ENCODE data around the gene PDPK1. TPM values are rescaled to one million over a fixed set of nuclear protein-coding genes. Genes with fewer than 3 reads are reported as not detected.

The PDPK1 gene
- total and polyA plus RNA-seq, 2 donors (not counting 1 experiment from before 2014, with no cell fraction given), result 25.9 to 30.7 TPM

DNA sequence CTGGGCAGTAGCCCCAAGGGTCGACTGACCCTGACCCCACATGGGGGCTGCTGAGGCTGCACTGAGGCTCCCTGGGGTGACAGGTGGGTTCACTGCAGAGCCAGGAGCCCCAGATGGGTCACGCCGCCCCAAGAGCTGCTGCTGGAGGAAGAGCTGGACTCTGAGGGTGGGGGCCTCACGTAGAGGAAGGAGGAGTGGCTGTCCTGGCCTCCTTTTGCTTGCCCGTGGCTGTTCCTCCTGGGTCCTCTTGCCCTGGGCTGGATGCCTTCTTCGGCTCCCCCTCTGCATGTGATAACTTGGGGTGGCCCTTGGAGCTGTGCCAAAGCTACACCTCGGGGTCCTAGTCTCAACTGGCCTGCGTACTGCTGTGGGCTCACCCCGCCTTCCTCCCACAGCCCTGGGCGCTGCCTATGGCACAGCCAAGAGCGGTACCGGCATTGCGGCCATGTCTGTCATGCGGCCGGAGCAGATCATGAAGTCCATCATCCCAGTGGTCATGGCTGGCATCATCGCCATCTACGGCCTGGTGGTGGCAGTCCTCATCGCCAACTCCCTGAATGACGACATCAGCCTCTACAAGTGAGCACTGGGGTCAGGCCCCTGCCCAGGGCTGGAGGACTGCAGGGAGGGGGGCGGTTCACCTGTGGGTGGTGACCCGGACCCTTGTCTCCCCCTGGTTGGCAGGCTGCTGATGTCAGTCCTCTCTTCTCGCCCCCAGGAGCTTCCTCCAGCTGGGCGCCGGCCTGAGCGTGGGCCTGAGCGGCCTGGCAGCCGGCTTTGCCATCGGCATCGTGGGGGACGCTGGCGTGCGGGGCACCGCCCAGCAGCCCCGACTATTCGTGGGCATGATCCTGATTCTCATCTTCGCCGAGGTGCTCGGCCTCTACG is 18.8 kb upstream of the PDPK1 start:
- DNase-seq (ENCODE audit: low read depth in 2 of 2), result no peak
- no peak overlapping the region for H2AFZ ChIP-seq (ENCODE audit: low read length)
- peaks cover 2% of the 10 kb centered on the region for H4K20me1 ChIP-seq (ENCODE audit: control insufficient read depth, extremely low read depth, insufficient read depth, low read length)
- H3K79me2 ChIP-seq (ENCODE audit: control insufficient read depth, insufficient read depth, low read length), result peaks cover 70% of the 10 kb centered on the region
- H3K9ac ChIP-seq (ENCODE audit: insufficient read depth, low read length), result no peak overlapping the region
- no peaks in the 10 kb centered on the region for H3K27me3 ChIP-seq (ENCODE audit: control insufficient read depth, insufficient read depth, low read length)
- H3K36me3 ChIP-seq (ENCODE audit: control insufficient read depth, insufficient read depth, low read length), result peaks cover 21% of the 10 kb centered on the region
- TF ChIP-seq, protein P1, sequence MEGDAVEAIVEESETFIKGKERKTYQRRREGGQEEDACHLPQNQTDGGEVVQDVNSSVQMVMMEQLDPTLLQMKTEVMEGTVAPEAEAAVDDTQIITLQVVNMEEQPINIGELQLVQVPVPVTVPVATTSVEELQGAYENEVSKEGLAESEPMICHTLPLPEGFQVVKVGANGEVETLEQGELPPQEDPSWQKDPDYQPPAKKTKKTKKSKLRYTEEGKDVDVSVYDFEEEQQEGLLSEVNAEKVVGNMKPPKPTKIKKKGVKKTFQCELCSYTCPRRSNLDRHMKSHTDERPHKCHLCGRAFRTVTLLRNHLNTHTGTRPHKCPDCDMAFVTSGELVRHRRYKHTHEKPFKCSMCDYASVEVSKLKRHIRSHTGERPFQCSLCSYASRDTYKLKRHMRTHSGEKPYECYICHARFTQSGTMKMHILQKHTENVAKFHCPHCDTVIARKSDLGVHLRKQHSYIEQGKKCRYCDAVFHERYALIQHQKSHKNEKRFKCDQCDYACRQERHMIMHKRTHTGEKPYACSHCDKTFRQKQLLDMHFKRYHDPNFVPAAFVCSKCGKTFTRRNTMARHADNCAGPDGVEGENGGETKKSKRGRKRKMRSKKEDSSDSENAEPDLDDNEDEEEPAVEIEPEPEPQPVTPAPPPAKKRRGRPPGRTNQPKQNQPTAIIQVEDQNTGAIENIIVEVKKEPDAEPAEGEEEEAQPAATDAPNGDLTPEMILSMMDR (conservative IDR thresholded peaks at IDR 0.05 in 1 of 2, IDR thresholded peaks at IDR 0.05 in 1 of 2; ENCODE audit: low read depth in 1 of 2, low read length in 2 of 2), result no peak
- no peak for TF ChIP-seq EZH2 (IDR thresholded peaks at IDR 0.05; ENCODE audit: low read length, missing control alignments)
- H3K9me3 ChIP-seq (ENCODE audit: control insufficient read depth, insufficient read depth, low read depth, low read length), result no peaks in the 10 kb centered on the region
- peaks cover 16% of the 10 kb centered on the region for H3K4me1 ChIP-seq (ENCODE audit: control insufficient read depth, extremely low read depth, insufficient read depth, low read length)
- no peak overlapping the region for H3K4me3 ChIP-seq (replicated peaks in 1 of 4; ENCODE audit: control extremely low read depth in 1 of 4, insufficient read depth in 1 of 4, low read depth in 3 of 4, low read length in 4 of 4)
- H3K4me2 ChIP-seq (ENCODE audit: extremely low read depth, insufficient read depth, low read length), result no peak overlapping the region
- H3K27ac ChIP-seq (ENCODE audit: insufficient read depth, low read length), result peak overlapping the region; percentile 2

GRCh38 chr16:2519711-2520080 is 18.1 kb upstream of the PDPK1 start:
- peaks cover 16% of the 10 kb centered on the region for H3K4me1 ChIP-seq (ENCODE audit: control insufficient read depth, extremely low read depth, insufficient read depth, low read length)
- H3K36me3 ChIP-seq (ENCODE audit: control insufficient read depth, insufficient read depth, low read length), result peaks cover 25% of the 10 kb centered on the region
- no peaks in the 10 kb centered on the region for H3K27me3 ChIP-seq (ENCODE audit: control insufficient read depth, insufficient read depth, low read length)
- H4K20me1 ChIP-seq (ENCODE audit: control insufficient read depth, extremely low read depth, insufficient read depth, low read length), result peaks cover 2% of the 10 kb centered on the region
- H3K9ac ChIP-seq (ENCODE audit: insufficient read depth, low read length), result no peak overlapping the region
- peak overlapping the region; percentile 2 for H3K27ac ChIP-seq (ENCODE audit: insufficient read depth, low read length)
- DNase-seq (ENCODE audit: low read depth in 2 of 2), result no peak
- no peak for TF ChIP-seq EZH2 (IDR thresholded peaks at IDR 0.05; ENCODE audit: low read length, missing control alignments)
- TF ChIP-seq, protein P1 (conservative IDR thresholded peaks at IDR 0.05 in 1 of 2, IDR thresholded peaks at IDR 0.05 in 1 of 2; ENCODE audit: low read depth in 1 of 2, low read length in 2 of 2), result no peak
- peak overlapping the region; percentile 52 for H3K4me2 ChIP-seq (ENCODE audit: extremely low read depth, insufficient read depth, low read length)
- H3K79me2 ChIP-seq (ENCODE audit: control insufficient read depth, insufficient read depth, low read length), result peaks cover 64% of the 10 kb centered on the region
- H3K4me3 ChIP-seq (replicated peaks in 1 of 4; ENCODE audit: control extremely low read depth in 1 of 4, insufficient read depth in 1 of 4, low read depth in 3 of 4, low read length in 4 of 4), result peak overlapping the region in 2 of 4 experiments; percentile 7 to 38
- H2AFZ ChIP-seq (ENCODE audit: low read length), result no peak overlapping the region
- no peaks in the 10 kb centered on the region for H3K9me3 ChIP-seq (ENCODE audit: control insufficient read depth, insufficient read depth, low read depth, low read length)

DNA sequence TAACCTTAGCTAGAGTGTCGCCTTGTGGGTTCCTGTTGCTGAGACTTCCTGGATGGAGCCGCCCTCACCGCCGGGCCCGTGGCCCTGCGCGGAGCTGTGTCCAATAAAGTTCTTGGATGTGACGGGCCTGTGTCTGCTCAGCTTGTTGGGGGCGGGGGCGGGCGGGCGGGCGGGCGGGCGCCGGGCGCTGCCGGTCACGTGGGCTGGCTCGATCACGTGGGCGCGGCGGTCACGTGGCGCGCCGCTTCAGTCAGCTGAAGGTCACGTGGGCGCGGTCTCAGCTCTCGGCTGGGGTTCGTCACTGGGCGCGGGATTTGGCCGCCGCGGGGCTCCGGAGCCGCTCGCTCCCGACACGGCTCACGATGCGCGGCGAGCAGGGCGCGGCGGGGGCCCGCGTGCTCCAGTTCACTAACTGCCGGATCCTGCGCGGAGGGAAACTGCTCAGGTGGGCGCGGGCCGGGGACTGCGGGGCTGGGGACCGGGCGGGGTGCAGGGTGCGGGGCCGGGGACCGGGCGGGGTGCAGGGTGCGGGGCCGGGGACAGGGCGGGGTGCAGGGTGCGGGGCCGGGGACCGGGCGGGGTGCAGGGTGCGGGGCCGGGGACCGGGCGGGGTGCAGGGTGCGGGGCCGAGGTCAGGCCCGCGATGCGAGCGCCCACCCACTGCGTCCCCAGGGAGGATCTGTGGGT is 17.6 kb upstream of the PDPK1 start, which contains the start of gene AMDHD2:
Gene AMDHD2 (plus strand): TSS at position 275 of the 687 bp plus-strand sequence. CDS start 88 bp downstream, at position 363.
- Histone ChIP-seq H2AFZ (ENCODE audit: low read length) (no peak within 1 kb of the TSS), H3K36me3 (ENCODE audit: control insufficient read depth, insufficient read depth, low read length) (peaks cover 25% of the 10 kb centered on the region), H3K27me3 (ENCODE audit: control insufficient read depth, insufficient read depth, low read length) (no peaks in the 10 kb centered on the region), H3K79me2 (ENCODE audit: control insufficient read depth, insufficient read depth, low read length) (peaks cover 59% of the 10 kb centered on the region), H3K4me2 (ENCODE audit: extremely low read depth, insufficient read depth, low read length) (peak within 1 kb of the TSS; percentile 52), H3K9ac (ENCODE audit: insufficient read depth, low read length) (peak within 1 kb of the TSS; percentile 79), H3K9me3 (ENCODE audit: control insufficient read depth, insufficient read depth, low read depth, low read length) (no peaks in the 10 kb centered on the region), H3K4me3 (replicated peaks in 1 of 4; ENCODE audit: control extremely low read depth in 1 of 4, insufficient read depth in 1 of 4, low read depth in 3 of 4, low read length in 4 of 4) (peak within 1 kb of the TSS; percentile 63 to 75 (median 70)), H4K20me1 (ENCODE audit: control insufficient read depth, extremely low read depth, insufficient read depth, low read length) (peaks cover 2% of the 10 kb centered on the region), H3K27ac (ENCODE audit: insufficient read depth, low read length) (peak within 1 kb of the TSS; percentile 55), H3K4me1 (ENCODE audit: control insufficient read depth, extremely low read depth, insufficient read depth, low read length) (peaks cover 16% of the 10 kb centered on the region)
- TF ChIP-seq, protein P1 (conservative IDR thresholded peaks at IDR 0.05 in 1 of 2, IDR thresholded peaks at IDR 0.05 in 1 of 2; ENCODE audit: low read depth in 1 of 2, low read length in 2 of 2), result no peak
- TF ChIP-seq EZH2 (IDR thresholded peaks at IDR 0.05; ENCODE audit: low read length, missing control alignments), result no peak
- DNase-seq (ENCODE audit: low read depth in 2 of 2), result peak; percentile 84 to 92
